ENCODE measurements around the gene SLC44A3. TPM values are rescaled to one million over a fixed set of nuclear protein-coding genes. Genes with fewer than 3 reads are reported as not detected.

Gene SLC44A3
- total and polyA plus RNA-seq, 7 donors = 1.2 to 28.5 (median 4.7) TPM

GRCh38 chr1:94856868-94857267 lies 36.7 kb downstream of the SLC44A3 start:
- DNase-seq = no peak
- no peaks in the 10 kb centered on the region for H3K27me3 ChIP-seq
- H3K27ac ChIP-seq = no peak overlapping the region
- H3K9me3 ChIP-seq = no peaks in the 10 kb centered on the region
- H3K4me1 ChIP-seq = peaks cover 0 to 37% (median 26%) of the 10 kb centered on the region in 4 donors
- H3K36me3 ChIP-seq = no peaks in the 10 kb centered on the region
- WGBS, 2 donors = 85 to 88% methylated on average over 3 of the region's 3 CpGs
- intact Hi-C loops (cut with DNase I) = no loop called here
- TF ChIP-seq EP300 (IDR thresholded peaks at IDR 0.05) = no peak
- no peak for TF ChIP-seq CTCF (IDR thresholded peaks at IDR 0.05)
- H3K4me3 ChIP-seq = no peak overlapping the region

GRCh38 chr1:94858276-94858675 lies 38.1 kb downstream of the SLC44A3 start:
- Histone ChIP-seq H3K4me3 (no peak overlapping the region), H3K36me3 (no peaks in the 10 kb centered on the region), H3K27me3 (no peaks in the 10 kb centered on the region), H3K4me1 (peaks cover 0 to 51% (median 38%) of the 10 kb centered on the region in 4 donors), H3K27ac (peak overlapping the region in 1 of 4 donors; percentile 7), H3K9me3 (no peaks in the 10 kb centered on the region)
- 69 to 71% methylated on average over 2 of the region's 2 CpGs for WGBS, 2 donors
- intact Hi-C loops (cut with DNase I) = no loop called here
- no peak for TF ChIP-seq POLR2A (IDR thresholded peaks at IDR 0.05)
- TF ChIP-seq POLR2AphosphoS5 (IDR thresholded peaks at IDR 0.05) = no peak
- no peak for TF ChIP-seq EP300 (IDR thresholded peaks at IDR 0.05)
- no peak for DNase-seq

DNA sequence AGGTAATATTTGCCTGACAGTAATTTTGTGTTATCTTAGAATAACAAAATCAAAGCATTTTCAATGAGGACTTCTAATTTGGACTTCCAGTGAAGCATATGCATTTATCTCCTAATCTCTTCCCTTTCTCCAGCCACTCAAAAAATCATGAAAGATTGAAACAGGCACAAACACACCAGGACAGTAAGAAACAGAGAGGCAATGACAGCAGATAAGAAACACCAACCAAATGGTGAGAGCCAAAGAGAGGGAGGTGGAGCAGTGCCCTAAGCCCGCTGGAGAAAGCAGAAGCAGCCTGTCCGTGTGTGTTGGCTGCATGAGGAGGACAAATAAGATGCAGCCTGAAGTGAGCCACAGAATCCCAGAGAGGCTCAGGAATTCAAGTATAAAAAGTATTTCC lies 39.0 kb downstream of the SLC44A3 start:
- Histone ChIP-seq H3K36me3 (no peaks in the 10 kb centered on the region), H3K27me3 (no peaks in the 10 kb centered on the region), H3K4me1 (peaks cover 0 to 60% (median 44%) of the 10 kb centered on the region in 4 donors), H3K9me3 (no peaks in the 10 kb centered on the region), H3K4me3 (no peak overlapping the region), H3K27ac (peak overlapping the region in 3 of 4 donors; percentile 20 to 89 (median 29))
- no peak for DNase-seq
- 76 to 87% methylated on average over 2 of the region's 2 CpGs for WGBS, 2 donors
- intact Hi-C loops (cut with DNase I) = no loop called here
- TF ChIP-seq POLR2AphosphoS5 (IDR thresholded peaks at IDR 0.05) = no peak
- TF ChIP-seq EP300 (IDR thresholded peaks at IDR 0.05) = no peak
- TF ChIP-seq POLR2A (IDR thresholded peaks at IDR 0.05) = no peak
- no peak for TF ChIP-seq CTCF (IDR thresholded peaks at IDR 0.05)

DNA sequence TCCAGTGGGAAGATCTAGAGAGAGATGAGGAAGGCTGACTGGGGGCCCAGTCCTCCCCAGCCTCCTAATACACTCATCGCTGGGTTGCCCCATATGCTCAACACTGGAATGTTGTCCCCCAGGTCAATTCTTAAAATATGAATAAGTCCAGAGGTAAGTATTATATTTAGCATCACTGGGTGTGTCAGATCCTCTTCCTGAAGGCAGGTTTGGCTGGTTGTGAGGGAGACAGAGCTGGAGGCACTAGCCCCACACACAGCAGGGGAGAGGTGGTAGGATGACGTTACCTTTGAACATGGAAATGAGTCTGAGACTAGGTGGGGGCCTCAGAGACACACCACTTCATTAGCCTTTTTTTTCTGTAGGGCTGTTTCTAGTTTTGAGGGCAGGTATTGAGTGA lies 42.6 kb downstream of the SLC44A3 start:
- Histone ChIP-seq H3K36me3 (no peaks in the 10 kb centered on the region), H3K27ac (peak overlapping the region; percentile 86 to 92 (median 90)), H3K4me1 (peaks cover 0 to 77% (median 62%) of the 10 kb centered on the region in 4 donors), H3K27me3 (no peaks in the 10 kb centered on the region), H3K4me3 (no peak overlapping the region), H3K9me3 (no peaks in the 10 kb centered on the region)
- no peak for DNase-seq
- intact Hi-C loops (cut with DNase I) = no loop called here
- TF ChIP-seq POLR2A (IDR thresholded peaks at IDR 0.05) = no peak
- 91 to 92% methylated on average over 2 of the region's 2 CpGs for WGBS, 2 donors

DNA sequence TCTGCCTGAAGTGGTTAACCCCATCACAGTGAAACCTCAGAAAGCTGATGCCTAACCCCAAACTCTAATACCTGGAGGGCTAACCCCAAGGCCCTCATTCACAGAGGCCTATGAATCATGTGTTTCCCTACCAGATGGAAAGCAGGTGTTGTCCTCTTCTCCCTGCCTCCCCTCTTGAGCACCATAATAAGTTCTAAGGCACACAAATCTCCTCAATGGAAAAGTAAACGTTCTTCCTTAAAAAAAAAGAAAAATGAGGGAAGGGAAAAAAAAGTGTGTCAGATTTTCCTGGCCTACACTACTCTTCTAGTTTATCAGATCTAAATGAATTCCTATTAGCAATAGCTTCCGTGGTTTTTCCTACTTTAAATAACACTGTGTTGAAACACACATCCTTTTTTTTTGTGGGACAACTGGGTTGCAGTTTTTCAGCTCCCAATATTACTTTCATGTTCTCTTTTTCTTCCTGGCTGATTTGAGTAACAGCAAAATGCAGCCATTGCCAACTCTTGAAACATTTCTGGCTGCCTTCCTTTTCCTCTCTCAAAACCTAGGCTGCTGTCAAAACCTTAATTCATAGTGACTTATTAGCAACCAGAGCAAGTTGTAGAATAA lies 43.2 kb downstream of the SLC44A3 start:
- Histone ChIP-seq H3K4me1 (peaks cover 0 to 77% (median 62%) of the 10 kb centered on the region in 4 donors), H3K9me3 (no peaks in the 10 kb centered on the region), H3K27me3 (no peaks in the 10 kb centered on the region), H3K36me3 (no peaks in the 10 kb centered on the region), H3K27ac (peak overlapping the region; percentile 86 to 92 (median 90)), H3K4me3 (peak overlapping the region in 3 of 4 donors; percentile 18 to 28 (median 25))
- intact Hi-C loops (cut with DNase I) = no loop called here
- DNase-seq = no peak
- 20 to 34% methylated on average over 2 of the region's 2 CpGs for WGBS, 2 donors
- TF ChIP-seq CTCF (IDR thresholded peaks at IDR 0.05) = no peak
- peak in 1 of 4 donors; percentile 5 for TF ChIP-seq EP300 (IDR thresholded peaks at IDR 0.05)
- TF ChIP-seq POLR2AphosphoS5 (IDR thresholded peaks at IDR 0.05) = peak in 3 of 4 donors; percentile 10 to 55 (median 31)
- TF ChIP-seq POLR2A (IDR thresholded peaks at IDR 0.05) = no peak
